Adrenal gland (tissue), 12 donors: ENCODE measurements around the gene ACER3. TPM values are rescaled to one million over a fixed set of nuclear protein-coding genes. Genes with fewer than 3 reads are reported as not detected.
A peak's percentile ranks its signal among the peaks of the same experiment; 100 is the strongest.

Source experiments
- DNase-seq, 7 donors: peaks; one replicate each; pipeline ENCODE4 v3.0.0-alpha.2; 2019 to 2020
- H3K27ac ChIP-seq, 5 donors: fragments of 200-600 bp; sonication (generic) in 4 of 5; 1 replicate in 3 of 5; 2 replicates in 2 of 5; pipeline versions ENCODE4 v1.5.1 to v1.8.0; 2016 to 2020; ENCODE audit warnings: mild to moderate bottlenecking in 1 of 5
- H3K27me3 ChIP-seq: fragments of 200-600 bp; 2 replicates; pipeline ENCODE4 v1.8.0; 2021
- H3K36me3 ChIP-seq, 2 donors: fragments of 200-600 bp; replicated peaks in 1 of 2; 1 replicate in 1 of 2; 2 replicates in 1 of 2; pipeline versions ENCODE4 v1.5.1 to v1.8.0; 2018 to 2022
- H3K4me1 ChIP-seq, 2 donors: fragments of 200-600 bp; replicated peaks in 1 of 2; 1 replicate in 1 of 2; 2 replicates in 1 of 2; pipeline versions ENCODE4 v1.5.1 to v1.8.0; 2018 to 2021
- H3K4me3 ChIP-seq, 4 donors: fragments of 200-600 bp; sonication (generic) in 3 of 4; one replicate each; pipeline ENCODE4 v1.5.1; 2016 to 2018
- H3K9me3 ChIP-seq, 3 donors: fragments of 200-600 bp; sonication (generic) in 1 of 3; replicated peaks in 1 of 3; 1 replicate in 2 of 3; 2 replicates in 1 of 3; pipeline versions ENCODE4 v1.5.1 to v1.8.0; 2016 to 2021
- CTCF ChIP-seq, 6 experiments: fragments of 450-650 bp in 4 of 6; fragments of 200-600 bp in 2 of 6; sonication (generic) in 1 of 6; IDR thresholded peaks; 1 replicate in 5 of 6; 2 replicates in 1 of 6; pipeline versions ENCODE4 v1.5.1 to v1.8.0; 2016 to 2021; ENCODE audit warnings: antibody characterized with exemption in 6 of 6, mild to moderate bottlenecking in 2 of 6, moderate library complexity in 1 of 6
- POLR2A ChIP-seq, 2 donors: fragments of 450-650 bp; IDR thresholded peaks; one replicate each; pipeline ENCODE4 v1.6.1; 2017; ENCODE audit warnings: antibody characterized with exemption in 2 of 2, mild to moderate bottlenecking in 2 of 2, moderate library complexity in 1 of 2
- WGBS, 4 donors: extraction: QIAGEN DNeasy Blood & Tissue Kit in 2 of 4; methylation state at CpG; one replicate each; pipeline versions ENCODE4 v1.1.5 to v1.1.7; 2013 to 2017; 5-methylcytosine and 5-hydroxymethylcytosine counted together
- intact Hi-C, 2 donors: fragments of 100-400 bp; cut with DNase I; formaldehyde crosslinking; loops; one replicate each; pipeline versions ENCODE4 v1.14.1 to v1.15.0; 2022 to 2023
- polyA plus RNA-seq, 3 donors: library from polyadenylated mRNA; stranded (reverse); fragments of 200-250 nt in 2 of 3; fragments of 350-450 nt in 1 of 3; fragmentation: Illumina TruSeq in 1 of 3; extraction: RNeasy Lipid Tissue Mini Kit (QIAGEN cat#74804) in 1 of 3; gene quantifications; one replicate each; pipeline ENCODE4 v1.2.3, GENCODE V29; 2013 to 2014
- total RNA-seq, 9 donors: library from RNA; depleted of rRNA in 4 of 9; stranded (reverse); fragments of >200 nt in 4 of 9; fragments of 120-200 nt in 1 of 9; fragmentation: NEBNext Ultra II Directional in 1 of 9; extraction: Animal tissue kit (Norgen Biotek cat#: 25700) in 1 of 9; gene quantifications; one replicate each; pipeline versions ENCODE4 v1.1.0 to v1.2.4, GENCODE V29; 2013 to 2023
- donor health status: healthy with polysubstance abuse.
- donor health status: Bipolar disorder and iron deficiency.
- donor health status: DM: yes; HTN: yes; CAD: no.
- donor health status: DM: no; HTN: no; CAD: no.
- donor health status: DM: no; HTN: no; CAD: no.
- donor health status: DM: yes; HTN: yes; CAD: no.

Gene ACER3
- total and polyA plus RNA-seq, 12 donors = 4.1 to 22.0 (median 15.3) TPM

GRCh38 chr11:77064648-77065217, 204.0 kb downstream of the ACER3 start:
- no peak overlapping the region for H3K27ac ChIP-seq
- WGBS, 4 donors = 89 to 100% (median 92%) methylated on average over 3 to 4 of the region's 4 CpGs
- no peaks in the 10 kb centered on the region for H3K27me3 ChIP-seq
- no peak overlapping the region for H3K4me3 ChIP-seq
- intact Hi-C loops = no loop called here
- no peaks in the 10 kb centered on the region for H3K9me3 ChIP-seq
- DNase-seq = peak in 2 of 7 donors; percentile 10 to 18
- H3K4me1 ChIP-seq = peaks cover 0 to 13% of the 10 kb centered on the region in 2 donors
- H3K36me3 ChIP-seq = no peaks in the 10 kb centered on the region
- TF ChIP-seq CTCF (IDR thresholded peaks at IDR 0.05) = no peak
- no peak for TF ChIP-seq POLR2A (IDR thresholded peaks at IDR 0.05)

- TF ChIP-seq POLR2A (IDR thresholded peaks at IDR 0.05) = no peak
- TF ChIP-seq CTCF (IDR thresholded peaks at IDR 0.05) = no peak
- Histone ChIP-seq H3K9me3 (no peaks in the 10 kb centered on the region), H3K4me1 (peaks cover 0 to 13% of the 10 kb centered on the region in 2 donors), H3K27me3 (no peaks in the 10 kb centered on the region), H3K36me3 (no peaks in the 10 kb centered on the region), H3K4me3 (peak overlapping the region in 2 of 4 donors; percentile 41 to 62), H3K27ac (peak overlapping the region in 4 of 5 donors; percentile 59 to 88 (median 76))
- 50 to 69% (median 58%) methylated on average over 14 of the region's 14 CpGs for WGBS, 4 donors
- intact Hi-C loops = no loop called here
- peak in 4 of 7 donors; percentile 30 to 77 (median 43) for DNase-seq
Measured at GRCh38 chr11:77065878-77066228, 205.1 kb downstream of the ACER3 start.

- WGBS, 4 donors = 2 to 11% (median 2%) methylated on average over 8 to 69 of the region's 69 CpGs
- intact Hi-C loops = no loop called here
- Histone ChIP-seq H3K4me3 (peak within 1 kb of the TSS; percentile 22 to 62 (median 40)), H3K27ac (peak within 1 kb of the TSS in 4 of 5 donors; percentile 59 to 88 (median 76)), H3K4me1 (peaks cover 0 to 14% of the 10 kb centered on the region in 2 donors), H3K36me3 (no peaks in the 10 kb centered on the region), H3K27me3 (no peaks in the 10 kb centered on the region), H3K9me3 (no peaks in the 10 kb centered on the region)
- DNase-seq = peak; percentile 90 to 95 (median 93)
- TF ChIP-seq POLR2A (IDR thresholded peaks at IDR 0.05) (peak; percentile 79 to 97), CTCF (IDR thresholded peaks at IDR 0.05) (peak in 5 of 6 experiments; percentile 16 to 41 (median 27))
Measured at GRCh38 chr11:77066229-77067042, 205.7 kb downstream of the ACER3 start, which contains the start of gene CAPN5. Gene CAPN5, plus strand, starts transcription at chr11:77066971. Its CDS starts 17,916 bp downstream, at chr11:77084887.

- TF ChIP-seq CTCF (IDR thresholded peaks at IDR 0.05) (no peak), POLR2A (IDR thresholded peaks at IDR 0.05) (no peak)
- H3K4me1 ChIP-seq = peaks cover 11 to 29% of the 10 kb centered on the region in 2 donors
- DNase-seq = peak in 5 of 7 donors; percentile 9 to 52 (median 25)
- H3K9me3 ChIP-seq = no peaks in the 10 kb centered on the region
- peak overlapping the region in 1 of 4 donors; percentile 62 for H3K4me3 ChIP-seq
- 79 to 88% (median 85%) methylated on average over 7 to 8 of the region's 8 CpGs for WGBS, 4 donors
- peak overlapping the region in 1 of 5 donors; percentile 5 for H3K27ac ChIP-seq
- intact Hi-C loops = no loop called here
- no peaks in the 10 kb centered on the region for H3K36me3 ChIP-seq
- no peaks in the 10 kb centered on the region for H3K27me3 ChIP-seq
Measured at GRCh38 chr11:77067861-77068443, 207.2 kb downstream of the ACER3 start.
